SK-N-SH (cell line): ENCODE results near the gene SERPINE2. TPM values are rescaled to one million over a fixed set of nuclear protein-coding genes. Genes with fewer than 3 reads are reported as not detected.

Experiments used
- CTCF ChIA-PET: fragments of 300-600, 350-600 bp; formaldehyde crosslinking; extraction: SDS; loops from one replicate; lab custom pipeline; 2021; lab: Yijun Ruan, JAX
- POLR2A ChIA-PET: fragments of 350-600 bp; sonication (Branson Sonifier 250); formaldehyde crosslinking; extraction: SDS; loops from one replicate; lab custom pipeline; 2020; ENCODE audit warnings: antibody characterized with exemption, inconsistent platforms; lab: Yijun Ruan, JAX
- DNase-seq: peaks from one replicate; pipeline ENCODE4 v3.0.0; 2012
- H2AFZ ChIP-seq: fragments of 200-600 bp; sonication (generic); 2 replicates; pipeline ENCODE4 v1.8.1; 2016; ENCODE audit warnings: antibody characterized with exemption, mild to moderate bottlenecking, low read depth
- H3F3A ChIP-seq: fragments of 200-600 bp; sonication (generic); replicated peaks from 2 replicates; pipeline ENCODE3; 2016; ENCODE audit warnings: antibody characterized with exemption, mild to moderate bottlenecking; ENCODE audit not compliant: insufficient read depth
- H3K27ac ChIP-seq, 2 experiments: fragments of 200-500 bp in 1 of 2; fragments of 200-600 bp in 1 of 2; sonication (Bioruptor generic) in 1 of 2; sonication (generic), shearing (Covaris generic) in 1 of 2; 2 replicates each; pipeline versions ENCODE4 v1.5.1 to v1.6.1; 2014 to 2016; ENCODE audit warnings: low read depth in 2 of 2, inconsistent platforms in 1 of 2, low read length in 1 of 2, mild to moderate bottlenecking in 1 of 2, mixed read lengths in 1 of 2
- H3K27me3 ChIP-seq: fragments of 200-600 bp; sonication (generic), shearing (Covaris generic); 2 replicates; pipeline ENCODE4 v1.6.1; 2016; ENCODE audit warnings: mixed run types; ENCODE audit not compliant: insufficient read depth
- H3K36me3 ChIP-seq, 2 experiments: fragments of 200-500 bp in 1 of 2; fragments of 200-600 bp in 1 of 2; sonication (Bioruptor generic) in 1 of 2; sonication (generic) in 1 of 2; replicated peaks in 1 of 2; 2 replicates each; pipeline versions ENCODE3 to v1.5.1; 2014 to 2016; ENCODE audit warnings: low read length in 1 of 2, mild to moderate bottlenecking in 1 of 2; ENCODE audit not compliant: insufficient read depth in 2 of 2, control insufficient read depth in 1 of 2
- H3K4me1 ChIP-seq, 2 experiments: fragments of 200-500 bp in 1 of 2; fragments of 200-600 bp in 1 of 2; sonication (Bioruptor generic) in 1 of 2; sonication (generic), shearing (Covaris generic) in 1 of 2; 2 replicates each; pipeline versions ENCODE4 v1.5.1 to v1.6.1; 2014 to 2016; ENCODE audit warnings: low read depth in 1 of 2, low read length in 1 of 2, mixed run types in 1 of 2; ENCODE audit not compliant: insufficient read depth in 2 of 2, control insufficient read depth in 1 of 2
- H3K4me2 ChIP-seq: fragments of 200-600 bp; sonication (generic), shearing (Covaris generic); 2 replicates; pipeline ENCODE4 v1.6.1; 2017; ENCODE audit warnings: mixed run types
- H3K4me3 ChIP-seq, 2 experiments: fragments of 200-500 bp in 1 of 2; fragments of 200-600 bp in 1 of 2; sonication (Bioruptor generic) in 1 of 2; sonication (generic), shearing (Covaris generic) in 1 of 2; 2 replicates each; pipeline versions ENCODE4 v1.5.1 to v1.8.1; 2014 to 2016; ENCODE audit warnings: low read depth in 2 of 2, inconsistent platforms in 1 of 2, low read length in 1 of 2, mild to moderate bottlenecking in 1 of 2, mixed read lengths in 1 of 2, moderate library complexity in 1 of 2
- H3K79me2 ChIP-seq: fragments of 200-600 bp; sonication (generic); 2 replicates; pipeline ENCODE4 v1.8.1; 2017; ENCODE audit warnings: mild to moderate bottlenecking; ENCODE audit not compliant: insufficient read depth
- H3K9ac ChIP-seq: fragments of 200-600 bp; sonication (generic); 2 replicates; pipeline ENCODE4 v1.6.1; 2017; ENCODE audit warnings: mixed run types
- H3K9me2 ChIP-seq: fragments of 200-600 bp; sonication (generic); 2 replicates; pipeline ENCODE4 v1.6.1; 2017; ENCODE audit warnings: mixed run types
- H3K9me3 ChIP-seq: fragments of 200-600 bp; sonication (generic); 2 replicates; pipeline ENCODE4 v1.6.1; 2017; ENCODE audit warnings: mixed run types, mild to moderate bottlenecking, moderate library complexity
- H4K20me1 ChIP-seq: fragments of 200-600 bp; sonication (generic); 2 replicates; pipeline ENCODE4 v1.6.1; 2017; ENCODE audit warnings: mild to moderate bottlenecking, mixed run types; ENCODE audit not compliant: insufficient read depth
- CHD2 ChIP-seq: fragments of 150-350 bp; IDR thresholded peaks from 2 replicates; pipeline ENCODE4 v1.6.1; 2018; ENCODE audit warnings: low read length; ENCODE audit not compliant: partially characterized antibody
- EP300 ChIP-seq, 2 experiments: IDR thresholded peaks; 2 replicates each; pipeline versions ENCODE4 v1.4.0 to v1.6.1; 2012; ENCODE audit warnings: borderline replicate concordance in 1 of 2, low read depth in 1 of 2, low read length in 1 of 2
- FOXM1 ChIP-seq: IDR thresholded peaks from 2 replicates; pipeline ENCODE4 v1.4.0; 2012; ENCODE audit warnings: low read depth, mild to moderate bottlenecking
- JUND ChIP-seq: IDR thresholded peaks from 2 replicates; pipeline ENCODE4 v1.4.0; 2012
- MEF2A ChIP-seq: IDR thresholded peaks from 2 replicates; pipeline ENCODE4 v1.4.0; 2012; ENCODE audit warnings: low read depth, borderline replicate concordance
- NFIC ChIP-seq: IDR thresholded peaks from 2 replicates; pipeline ENCODE4 v1.4.0; 2012; ENCODE audit warnings: borderline replicate concordance
- POLR2AphosphoS5 ChIP-seq: IDR thresholded peaks from 2 replicates; pipeline ENCODE4 v1.6.1; 2012; ENCODE audit warnings: low read depth, low read length
- RCOR1 ChIP-seq: fragments of 150-350 bp; IDR thresholded peaks from 2 replicates; pipeline ENCODE4 v1.6.1; 2017; ENCODE audit warnings: antibody characterized with exemption, low read length
- RXRA ChIP-seq: IDR thresholded peaks from 2 replicates; pipeline ENCODE4 v1.4.0; 2012; ENCODE audit warnings: low read depth, mild to moderate bottlenecking, borderline replicate concordance
- TAF1 ChIP-seq: IDR thresholded peaks from 2 replicates; pipeline ENCODE4 v1.6.1; 2012; ENCODE audit warnings: low read depth, mild to moderate bottlenecking, low read length, moderate library complexity, borderline replicate concordance
- TCF12 ChIP-seq: IDR thresholded peaks from 2 replicates; pipeline ENCODE4 v1.4.0; 2012
- YY1 ChIP-seq: IDR thresholded peaks from 2 replicates; pipeline ENCODE4 v1.4.0; 2012; ENCODE audit warnings: low read depth, mild to moderate bottlenecking
- WGBS: methylation state at CpG from one replicate; pipeline ENCODE4 v1.1.6; 2017; ENCODE audit warnings: low lambda C conversion rate; 5-methylcytosine and 5-hydroxymethylcytosine counted together
- polyA plus RNA-seq, 3 experiments: library from polyadenylated mRNA; depleted of rRNA; stranded (reverse); fragments of >200 nt; gene quantifications; 2 replicates each; pipeline ENCODE4 v1.2.3, GENCODE V29; 2012
- TF ChIP-seq, protein P1 (sequence below): fragments of 150-350 bp; IDR thresholded peaks from 2 replicates; pipeline ENCODE4 v1.6.1; 2017; ENCODE audit warnings: antibody characterized with exemption, low read length, low read depth, borderline replicate concordance
- TF ChIP-seq, protein P2 (sequence below): IDR thresholded peaks from 2 replicates; pipeline ENCODE4 v1.4.0; 2012; ENCODE audit warnings: low read depth, borderline replicate concordance
- TF ChIP-seq, protein P3 (sequence below): IDR thresholded peaks from 2 replicates; pipeline ENCODE4 v1.4.0; 2012; ENCODE audit warnings: low read depth
- TF ChIP-seq, protein P4 (sequence below): fragments of 200-600 bp; sonication (generic); IDR thresholded peaks from 2 replicates; pipeline ENCODE4 v1.6.1; 2017; ENCODE audit warnings: antibody characterized with exemption, mild to moderate bottlenecking, moderate library complexity
- TF ChIP-seq, protein P5 (sequence below): IDR thresholded peaks from 2 replicates; pipeline ENCODE4 v1.6.1; 2012; ENCODE audit warnings: mild to moderate bottlenecking, low read depth, low read length, moderate library complexity

SERPINE2 gene
- polyA plus RNA-seq, 1 of the 3 experiments (the other 2 are of a cell fraction) = 249 TPM

DNA sequence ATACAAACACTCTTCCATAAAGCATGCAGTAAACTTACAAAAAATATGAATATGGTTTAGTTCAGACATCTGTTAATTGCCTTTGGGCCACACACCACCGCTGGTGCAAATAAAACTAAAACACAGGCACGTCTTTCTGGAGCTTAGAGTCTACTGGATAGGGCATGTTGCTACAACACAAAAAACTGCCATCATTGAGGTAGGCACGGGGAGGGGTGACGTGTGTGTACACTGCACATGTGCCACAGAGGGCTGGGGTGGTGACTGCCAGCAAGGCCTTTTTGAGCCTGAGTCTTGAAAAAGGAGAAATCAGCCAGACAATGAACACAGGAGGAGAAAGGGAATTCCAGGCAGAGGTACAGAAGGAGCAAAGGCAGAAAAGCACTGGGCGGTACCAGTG is 5.1 kb downstream of the SERPINE2 start:
- Histone ChIP-seq H2AFZ (no peak overlapping the region), H3K9me2 (no peaks in the 10 kb centered on the region), H3K27me3 (no peaks in the 10 kb centered on the region), H3K4me1 (peaks cover 0 to 20% of the 10 kb centered on the region in 2 experiments; a peak in 2 of 4 replicates), H3K36me3 (peaks cover 0 to 8% of the 10 kb centered on the region in 2 experiments), H3K4me2 (no peak overlapping the region), H3K9ac (no peak overlapping the region), H3K4me3 (no peak overlapping the region), H3K79me2 (peaks cover 69% of the 10 kb centered on the region), H3K27ac (no peak overlapping the region; a peak in 1 of 4 replicates), H3F3A (no peaks in the 10 kb centered on the region), H3K9me3 (no peaks in the 10 kb centered on the region), H4K20me1 (peaks cover 35% of the 10 kb centered on the region)
- POLR2A ChIA-PET = no interaction called here
- CTCF ChIA-PET = interaction anchor here (1.0 to 1.2 kb wide), 2 partner anchors 36 to 66 kb away, joined by 3 to 4 read pairs; no protein-coding TSS in a partner anchor
- WGBS = 76% methylated on average over 5 of the region's 5 CpGs
- no peak for DNase-seq
- TF ChIP-seq JUND = no peak
- TF ChIP-seq, protein P1, sequence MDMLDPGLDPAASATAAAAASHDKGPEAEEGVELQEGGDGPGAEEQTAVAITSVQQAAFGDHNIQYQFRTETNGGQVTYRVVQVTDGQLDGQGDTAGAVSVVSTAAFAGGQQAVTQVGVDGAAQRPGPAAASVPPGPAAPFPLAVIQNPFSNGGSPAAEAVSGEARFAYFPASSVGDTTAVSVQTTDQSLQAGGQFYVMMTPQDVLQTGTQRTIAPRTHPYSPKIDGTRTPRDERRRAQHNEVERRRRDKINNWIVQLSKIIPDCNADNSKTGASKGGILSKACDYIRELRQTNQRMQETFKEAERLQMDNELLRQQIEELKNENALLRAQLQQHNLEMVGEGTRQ = no peak
- TF ChIP-seq, protein P2, sequence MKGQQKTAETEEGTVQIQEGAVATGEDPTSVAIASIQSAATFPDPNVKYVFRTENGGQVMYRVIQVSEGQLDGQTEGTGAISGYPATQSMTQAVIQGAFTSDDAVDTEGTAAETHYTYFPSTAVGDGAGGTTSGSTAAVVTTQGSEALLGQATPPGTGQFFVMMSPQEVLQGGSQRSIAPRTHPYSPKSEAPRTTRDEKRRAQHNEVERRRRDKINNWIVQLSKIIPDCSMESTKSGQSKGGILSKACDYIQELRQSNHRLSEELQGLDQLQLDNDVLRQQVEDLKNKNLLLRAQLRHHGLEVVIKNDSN = no peak
- TF ChIP-seq FOXM1 = no peak
- TF ChIP-seq YY1 = no peak
- TF ChIP-seq RCOR1 = no peak
- TF ChIP-seq, protein P3, sequence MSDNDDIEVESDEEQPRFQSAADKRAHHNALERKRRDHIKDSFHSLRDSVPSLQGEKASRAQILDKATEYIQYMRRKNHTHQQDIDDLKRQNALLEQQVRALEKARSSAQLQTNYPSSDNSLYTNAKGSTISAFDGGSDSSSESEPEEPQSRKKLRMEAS = no peak
- TF ChIP-seq CHD2 = no peak
- TF ChIP-seq EP300 (IDR thresholded peaks at IDR 0.05; ENCODE audit: borderline replicate concordance in 1 of 2, low read depth in 1 of 2, low read length in 1 of 2) = no peak
- no peak for TF ChIP-seq TAF1
- TF ChIP-seq POLR2AphosphoS5 = no peak
- no peak for TF ChIP-seq TCF12
- TF ChIP-seq, protein P4, sequence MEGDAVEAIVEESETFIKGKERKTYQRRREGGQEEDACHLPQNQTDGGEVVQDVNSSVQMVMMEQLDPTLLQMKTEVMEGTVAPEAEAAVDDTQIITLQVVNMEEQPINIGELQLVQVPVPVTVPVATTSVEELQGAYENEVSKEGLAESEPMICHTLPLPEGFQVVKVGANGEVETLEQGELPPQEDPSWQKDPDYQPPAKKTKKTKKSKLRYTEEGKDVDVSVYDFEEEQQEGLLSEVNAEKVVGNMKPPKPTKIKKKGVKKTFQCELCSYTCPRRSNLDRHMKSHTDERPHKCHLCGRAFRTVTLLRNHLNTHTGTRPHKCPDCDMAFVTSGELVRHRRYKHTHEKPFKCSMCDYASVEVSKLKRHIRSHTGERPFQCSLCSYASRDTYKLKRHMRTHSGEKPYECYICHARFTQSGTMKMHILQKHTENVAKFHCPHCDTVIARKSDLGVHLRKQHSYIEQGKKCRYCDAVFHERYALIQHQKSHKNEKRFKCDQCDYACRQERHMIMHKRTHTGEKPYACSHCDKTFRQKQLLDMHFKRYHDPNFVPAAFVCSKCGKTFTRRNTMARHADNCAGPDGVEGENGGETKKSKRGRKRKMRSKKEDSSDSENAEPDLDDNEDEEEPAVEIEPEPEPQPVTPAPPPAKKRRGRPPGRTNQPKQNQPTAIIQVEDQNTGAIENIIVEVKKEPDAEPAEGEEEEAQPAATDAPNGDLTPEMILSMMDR = no peak
- no peak for TF ChIP-seq MEF2A
- TF ChIP-seq, protein P5, sequence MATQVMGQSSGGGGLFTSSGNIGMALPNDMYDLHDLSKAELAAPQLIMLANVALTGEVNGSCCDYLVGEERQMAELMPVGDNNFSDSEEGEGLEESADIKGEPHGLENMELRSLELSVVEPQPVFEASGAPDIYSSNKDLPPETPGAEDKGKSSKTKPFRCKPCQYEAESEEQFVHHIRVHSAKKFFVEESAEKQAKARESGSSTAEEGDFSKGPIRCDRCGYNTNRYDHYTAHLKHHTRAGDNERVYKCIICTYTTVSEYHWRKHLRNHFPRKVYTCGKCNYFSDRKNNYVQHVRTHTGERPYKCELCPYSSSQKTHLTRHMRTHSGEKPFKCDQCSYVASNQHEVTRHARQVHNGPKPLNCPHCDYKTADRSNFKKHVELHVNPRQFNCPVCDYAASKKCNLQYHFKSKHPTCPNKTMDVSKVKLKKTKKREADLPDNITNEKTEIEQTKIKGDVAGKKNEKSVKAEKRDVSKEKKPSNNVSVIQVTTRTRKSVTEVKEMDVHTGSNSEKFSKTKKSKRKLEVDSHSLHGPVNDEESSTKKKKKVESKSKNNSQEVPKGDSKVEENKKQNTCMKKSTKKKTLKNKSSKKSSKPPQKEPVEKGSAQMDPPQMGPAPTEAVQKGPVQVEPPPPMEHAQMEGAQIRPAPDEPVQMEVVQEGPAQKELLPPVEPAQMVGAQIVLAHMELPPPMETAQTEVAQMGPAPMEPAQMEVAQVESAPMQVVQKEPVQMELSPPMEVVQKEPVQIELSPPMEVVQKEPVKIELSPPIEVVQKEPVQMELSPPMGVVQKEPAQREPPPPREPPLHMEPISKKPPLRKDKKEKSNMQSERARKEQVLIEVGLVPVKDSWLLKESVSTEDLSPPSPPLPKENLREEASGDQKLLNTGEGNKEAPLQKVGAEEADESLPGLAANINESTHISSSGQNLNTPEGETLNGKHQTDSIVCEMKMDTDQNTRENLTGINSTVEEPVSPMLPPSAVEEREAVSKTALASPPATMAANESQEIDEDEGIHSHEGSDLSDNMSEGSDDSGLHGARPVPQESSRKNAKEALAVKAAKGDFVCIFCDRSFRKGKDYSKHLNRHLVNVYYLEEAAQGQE = no peak
- no peak for TF ChIP-seq RXRA
- no peak for TF ChIP-seq NFIC
